ENCODE measurements around the gene MINK1. TPM values are rescaled to one million over a fixed set of nuclear protein-coding genes. Genes with fewer than 3 reads are reported as not detected.

MINK1 gene
- total RNA-seq, 1 experiment from 2014 or later: 68.8 TPM

DNA sequence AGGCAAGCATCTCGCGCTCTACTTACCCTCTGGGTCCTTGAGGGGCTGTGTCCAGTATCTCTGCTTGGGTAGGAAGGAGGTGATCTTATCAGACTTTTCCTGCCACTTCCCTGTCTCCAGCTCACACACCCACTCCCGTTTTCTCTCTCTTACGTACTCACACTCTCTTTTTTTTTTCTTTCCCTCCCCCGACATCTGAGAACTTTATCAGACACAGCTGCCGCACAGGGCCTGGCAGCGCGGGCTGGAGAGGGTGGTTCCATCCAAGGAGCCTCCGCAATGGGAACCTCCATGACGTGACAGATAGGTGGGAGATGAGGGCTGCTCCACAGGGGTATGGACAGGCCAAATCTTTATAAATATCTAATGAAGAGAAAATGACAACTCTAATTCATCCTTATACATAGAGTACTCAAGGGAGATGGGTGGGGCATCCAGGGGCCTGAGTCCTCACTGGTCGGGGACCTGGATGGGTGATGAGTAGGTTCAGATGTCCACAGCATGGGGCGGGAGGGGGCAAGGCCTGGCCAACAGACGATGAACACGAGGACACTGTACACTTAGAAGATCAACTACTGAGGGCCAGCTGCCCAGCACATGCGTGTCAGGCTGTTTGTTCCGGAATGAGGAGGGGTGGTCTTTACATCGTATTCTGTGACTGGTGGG, 23.3 kb downstream of the MINK1 start:
- H3K27me3 ChIP-seq (ENCODE audit: insufficient read depth, low read length): no peaks in the 10 kb centered on the region; the same call in 1 of the 2 replicates
- H2BK15ac ChIP-seq (ENCODE audit: low read depth, low read length): no peak overlapping the region
- H4K91ac ChIP-seq (ENCODE audit: insufficient read length, low read depth, low read length): no peak overlapping the region
- no peaks in the 10 kb centered on the region for H3K9me3 ChIP-seq (ENCODE audit: control insufficient read depth, low read depth, low read length)
- H3K18ac ChIP-seq (ENCODE audit: insufficient read length, low read depth, low read length): no peak overlapping the region
- Mint-ChIP-seq H3K4me1 (peaks cover 66 to 68% of the 10 kb centered on the region in 2 experiments), H3K27me3 (ENCODE audit: low read depth) (no peaks in the 10 kb centered on the region), H3K4me3 (peak overlapping the region in 1 of 2 experiments; percentile 3; a peak in 2 of 5 replicates), H3K36me3 (ENCODE audit: insufficient read depth in 1 of 3, low read depth in 3 of 3) (peaks cover 0 to 17% (median 5%) of the 10 kb centered on the region in 3 experiments; a peak in 4 of 7 replicates), H3K9me3 (no peaks in the 10 kb centered on the region), H3K27ac (peak overlapping the region; percentile 15 to 77 (median 54); a peak in 6 of 7 replicates)
- no peak for TF ChIP-seq CTCF (conservative IDR thresholded peaks at IDR 0.05)
- no peak overlapping the region for H4K5ac ChIP-seq (ENCODE audit: insufficient read length, low read depth, low read length)
- no peak overlapping the region for H3K27ac ChIP-seq (ENCODE audit: insufficient read length, low read depth, low read length)
- no peak overlapping the region for H2BK5ac ChIP-seq (ENCODE audit: insufficient read length, low read length)
- no peak overlapping the region for H2BK12ac ChIP-seq (ENCODE audit: insufficient read length, low read depth, low read length)
- H3K79me1 ChIP-seq (ENCODE audit: insufficient read depth, low read depth, low read length, poor library complexity, severe bottlenecking): no peaks in the 10 kb centered on the region
- H4K20me1 ChIP-seq (ENCODE audit: control insufficient read depth, insufficient read depth, insufficient read length): no peaks in the 10 kb centered on the region
- no peak overlapping the region for H3K4me2 ChIP-seq (ENCODE audit: insufficient read depth, insufficient read length, low read length)
- no peak overlapping the region for H3T11ph ChIP-seq (ENCODE audit: low read length)
- no peak overlapping the region for H2AK5ac ChIP-seq (ENCODE audit: insufficient read length, low read length)
- 97% methylated on average over 3 of the region's 17 CpGs for WGBS (ENCODE audit: extremely low coverage, insufficient read length, low lambda C conversion rate)
- DNase-seq: no peak
- no peak overlapping the region for H3K14ac ChIP-seq (ENCODE audit: insufficient read depth, low read length)
- H2AFZ ChIP-seq (ENCODE audit: low read length): no peak overlapping the region
- no peak overlapping the region for H3K9ac ChIP-seq (ENCODE audit: extremely low read depth, insufficient read length, low read length)
- no peak overlapping the region for H4K8ac ChIP-seq (replicated peaks; ENCODE audit: insufficient read length, low read depth, low read length)
- no peak overlapping the region for H3K4ac ChIP-seq (ENCODE audit: low read depth, low read length)
- no peak overlapping the region for H3K56ac ChIP-seq (ENCODE audit: insufficient read length, low read depth, low read length)
- H2BK20ac ChIP-seq (ENCODE audit: low read depth, low read length, poor library complexity, severe bottlenecking): no peak overlapping the region
- H3K4me1 ChIP-seq (ENCODE audit: insufficient read depth, low read length): peaks cover 21% of the 10 kb centered on the region; the same call in 1 of the 2 replicates
- no peak overlapping the region for H2BK120ac ChIP-seq (ENCODE audit: low read depth, low read length, poor library complexity, severe bottlenecking)
- no peak overlapping the region for H3K23ac ChIP-seq (ENCODE audit: insufficient read length, low read depth, low read length)
- no peaks in the 10 kb centered on the region for H3K23me2 ChIP-seq (ENCODE audit: insufficient read length, low read depth, low read length, poor library complexity, severe bottlenecking)
- no peaks in the 10 kb centered on the region for H3K79me2 ChIP-seq (ENCODE audit: insufficient read depth, low read length)
